Chondrocyte (in vitro differentiated cells): ENCODE results near the gene CAMKK1. TPM values are rescaled to one million over a fixed set of nuclear protein-coding genes. Genes with fewer than 3 reads are reported as not detected.
A peak's percentile ranks its signal among the peaks of the same experiment; 100 is the strongest.

Experiments
- DNase-seq: peaks from one replicate; pipeline ENCODE4 v3.0.0; 2021; ENCODE audit warnings: mixed read lengths, low spot score
- H3K27ac Mint-ChIP-seq: one replicate; pipeline ENCODE4 v1.8.0; 2021; ENCODE audit warnings: mild to moderate bottlenecking, moderate library complexity, mixed read lengths; ENCODE audit not compliant: unreplicated experiment
- H3K27me3 Mint-ChIP-seq: 2 replicates; pipeline ENCODE4 v1.8.0; 2021; ENCODE audit warnings: low read depth, mixed read lengths
- H3K36me3 Mint-ChIP-seq: 2 replicates; pipeline ENCODE4 v1.8.0; 2021; ENCODE audit warnings: low read depth, mixed read lengths
- H3K4me1 Mint-ChIP-seq: 2 replicates; pipeline ENCODE4 v1.8.0; 2021; ENCODE audit warnings: low read depth, mild to moderate bottlenecking, mixed read lengths
- H3K4me3 Mint-ChIP-seq: one replicate; pipeline ENCODE4 v1.8.0; 2021; ENCODE audit warnings: mild to moderate bottlenecking, moderate library complexity, mixed read lengths; ENCODE audit not compliant: unreplicated experiment
- H3K9me3 Mint-ChIP-seq: 2 replicates; pipeline ENCODE4 v1.8.0; 2021; ENCODE audit warnings: low read depth, mixed read lengths
- total RNA-seq: library from RNA; stranded (reverse); gene quantifications from 3 replicates; pipeline ENCODE4 v1.2.1, GENCODE V29; 2021
- TF ChIP-seq, protein P1 (sequence below): fragments of 200-600 bp; sonication (generic); IDR thresholded peaks from 2 replicates; pipeline ENCODE4 v1.5.0; 2021; ENCODE audit warnings: antibody characterized with exemption, mild to moderate bottlenecking, moderate library complexity

CAMKK1 gene
- total RNA-seq, 1 donor from 2014 or later: 5.1 TPM

DNA sequence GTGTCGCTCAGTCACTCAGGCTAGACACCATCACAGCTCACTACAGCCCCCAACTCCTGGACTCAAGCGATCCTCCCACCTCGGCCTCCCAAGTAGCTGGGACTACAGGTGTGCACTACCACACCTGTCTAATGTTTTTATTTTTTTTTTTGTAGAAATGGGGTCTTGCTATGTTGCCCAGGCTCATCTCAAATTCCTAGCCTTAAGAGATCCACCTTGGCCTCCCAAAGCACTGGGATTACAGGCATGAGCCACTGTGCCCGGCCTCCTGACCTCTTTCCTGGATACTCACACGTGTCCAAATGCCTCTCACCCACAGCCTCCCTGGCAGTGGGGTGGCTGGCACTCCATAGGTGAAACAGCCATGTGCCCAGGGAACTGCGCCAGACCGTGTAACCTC, 17.5 kb downstream of the CAMKK1 start:
- no peak for DNase-seq
- Mint-ChIP-seq H3K27me3 (no peaks in the 10 kb centered on the region), H3K9me3 (no peaks in the 10 kb centered on the region), H3K36me3 (peaks cover 12% of the 10 kb centered on the region), H3K4me1 (peaks cover 19% of the 10 kb centered on the region), H3K27ac (no peak overlapping the region), H3K4me3 (no peak overlapping the region)
- TF ChIP-seq, protein P1, sequence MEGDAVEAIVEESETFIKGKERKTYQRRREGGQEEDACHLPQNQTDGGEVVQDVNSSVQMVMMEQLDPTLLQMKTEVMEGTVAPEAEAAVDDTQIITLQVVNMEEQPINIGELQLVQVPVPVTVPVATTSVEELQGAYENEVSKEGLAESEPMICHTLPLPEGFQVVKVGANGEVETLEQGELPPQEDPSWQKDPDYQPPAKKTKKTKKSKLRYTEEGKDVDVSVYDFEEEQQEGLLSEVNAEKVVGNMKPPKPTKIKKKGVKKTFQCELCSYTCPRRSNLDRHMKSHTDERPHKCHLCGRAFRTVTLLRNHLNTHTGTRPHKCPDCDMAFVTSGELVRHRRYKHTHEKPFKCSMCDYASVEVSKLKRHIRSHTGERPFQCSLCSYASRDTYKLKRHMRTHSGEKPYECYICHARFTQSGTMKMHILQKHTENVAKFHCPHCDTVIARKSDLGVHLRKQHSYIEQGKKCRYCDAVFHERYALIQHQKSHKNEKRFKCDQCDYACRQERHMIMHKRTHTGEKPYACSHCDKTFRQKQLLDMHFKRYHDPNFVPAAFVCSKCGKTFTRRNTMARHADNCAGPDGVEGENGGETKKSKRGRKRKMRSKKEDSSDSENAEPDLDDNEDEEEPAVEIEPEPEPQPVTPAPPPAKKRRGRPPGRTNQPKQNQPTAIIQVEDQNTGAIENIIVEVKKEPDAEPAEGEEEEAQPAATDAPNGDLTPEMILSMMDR: no peak

DNA sequence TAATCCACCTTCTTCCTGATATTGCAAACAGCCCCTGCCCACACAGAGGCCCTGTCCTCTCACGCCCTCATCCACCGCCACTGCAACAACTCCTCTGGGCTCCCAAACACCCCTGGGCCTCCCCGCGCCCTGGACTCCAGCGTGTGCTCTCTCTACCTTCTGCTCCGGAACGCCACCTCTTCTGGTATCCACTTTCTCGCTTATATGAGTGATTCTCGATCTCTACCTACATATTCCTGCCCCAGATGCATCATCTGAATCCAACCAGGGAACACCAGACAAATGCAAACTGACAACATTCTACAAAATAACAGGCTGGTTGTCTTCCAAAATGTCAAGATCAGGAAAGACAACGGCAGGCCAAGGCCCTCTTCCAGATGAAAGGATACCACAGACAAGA, 19.0 kb downstream of the CAMKK1 start:
- no peak overlapping the region for H3K27ac Mint-ChIP-seq
- peaks cover 12% of the 10 kb centered on the region for H3K36me3 Mint-ChIP-seq
- no peaks in the 10 kb centered on the region for H3K27me3 Mint-ChIP-seq
- TF ChIP-seq, protein P1: no peak
- H3K4me1 Mint-ChIP-seq: peaks cover 7% of the 10 kb centered on the region
- no peak for DNase-seq
- H3K4me3 Mint-ChIP-seq: no peak overlapping the region
- H3K9me3 Mint-ChIP-seq: no peaks in the 10 kb centered on the region

DNA sequence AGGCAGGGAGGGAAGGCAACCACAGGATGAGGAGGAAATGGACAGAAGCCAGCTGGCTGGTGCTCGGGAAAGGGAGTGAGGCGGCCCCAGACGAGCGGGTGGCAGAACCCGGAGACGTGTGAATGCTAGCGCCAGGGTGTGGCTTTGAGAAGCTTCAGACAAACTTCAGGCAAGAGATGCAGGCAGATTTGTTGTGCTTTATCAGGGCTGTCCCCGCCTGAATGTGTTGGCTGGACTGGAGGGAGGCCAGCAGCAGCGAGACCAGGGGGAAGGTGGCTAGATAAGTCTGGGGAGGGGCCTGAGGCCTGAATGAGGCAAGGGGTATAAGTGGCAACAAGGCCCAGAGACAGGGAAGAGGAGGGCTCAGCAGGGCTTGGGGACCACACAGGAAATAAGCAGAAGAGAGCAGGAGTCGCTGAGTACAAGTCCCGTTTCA, 22.0 kb downstream of the CAMKK1 start:
- Mint-ChIP-seq H3K27me3 (no peaks in the 10 kb centered on the region), H3K36me3 (peaks cover 12% of the 10 kb centered on the region), H3K4me1 (peaks cover 7% of the 10 kb centered on the region), H3K4me3 (peak overlapping the region; percentile 53), H3K27ac (peak overlapping the region; percentile 93), H3K9me3 (no peaks in the 10 kb centered on the region)
- no peak for DNase-seq
- TF ChIP-seq, protein P1: no peak

DNA sequence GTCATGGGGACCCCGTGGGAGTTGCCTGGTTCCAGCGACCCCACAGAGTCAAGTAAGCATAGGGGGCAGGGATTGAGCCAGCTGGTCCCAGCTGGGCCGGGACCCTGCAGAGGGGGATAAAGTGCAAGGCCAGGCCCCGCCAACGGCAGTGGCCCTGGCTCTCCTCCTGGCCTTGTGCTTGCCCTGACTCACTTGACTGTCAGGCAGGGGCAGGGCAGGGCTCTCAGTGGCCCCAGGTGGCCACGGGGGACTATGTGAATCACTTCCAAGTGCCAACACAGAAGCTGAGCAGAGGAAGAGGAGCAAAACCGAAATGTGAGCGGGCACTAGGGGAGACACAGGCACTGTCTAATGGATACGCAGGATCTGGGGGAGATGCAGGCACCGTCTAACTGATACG, 25.2 kb downstream of the CAMKK1 start:
- no peaks in the 10 kb centered on the region for H3K9me3 Mint-ChIP-seq
- TF ChIP-seq, protein P1: no peak
- H3K27ac Mint-ChIP-seq: no peak overlapping the region
- H3K4me1 Mint-ChIP-seq: peaks cover 18% of the 10 kb centered on the region
- H3K4me3 Mint-ChIP-seq: no peak overlapping the region
- H3K36me3 Mint-ChIP-seq: peaks cover 2% of the 10 kb centered on the region
- DNase-seq: no peak
- no peaks in the 10 kb centered on the region for H3K27me3 Mint-ChIP-seq

DNA sequence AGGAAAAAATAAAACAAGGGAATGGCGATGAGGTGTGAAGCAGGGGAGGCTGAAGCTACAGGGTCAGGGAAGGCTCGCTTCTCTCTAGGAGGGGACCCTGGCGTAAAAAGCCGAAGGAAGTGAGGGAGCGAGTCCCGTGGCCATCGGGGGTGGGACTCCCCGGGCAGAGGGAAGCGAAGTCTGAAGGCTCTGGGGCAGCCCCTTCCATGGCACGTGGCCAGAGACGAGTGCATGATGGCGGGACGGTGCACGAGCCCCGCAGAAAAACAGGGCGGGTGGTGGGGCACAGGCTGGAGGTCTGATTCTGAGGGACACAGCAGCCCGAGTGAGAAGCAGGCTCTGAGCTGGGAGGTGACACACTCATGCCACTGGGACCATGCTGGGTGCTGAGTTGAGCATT, 25.7 kb downstream of the CAMKK1 start:
- H3K4me1 Mint-ChIP-seq: peaks cover 18% of the 10 kb centered on the region
- DNase-seq: no peak
- H3K4me3 Mint-ChIP-seq: no peak overlapping the region
- no peaks in the 10 kb centered on the region for H3K27me3 Mint-ChIP-seq
- H3K9me3 Mint-ChIP-seq: no peaks in the 10 kb centered on the region
- TF ChIP-seq, protein P1: no peak
- H3K27ac Mint-ChIP-seq: no peak overlapping the region
- peaks cover 2% of the 10 kb centered on the region for H3K36me3 Mint-ChIP-seq
